DMS114 treated with DMSO at 0.1 percent for 48 hours (cell line): ENCODE results near the gene UEVLD.
A peak's percentile ranks its signal among the peaks of the same experiment; 100 is the strongest.
"Not testable (repeated sequence)": the region's sequence is repeated elsewhere in the genome, so short reads cannot be mapped to it uniquely, and the experiment has no call there.

Experiments used
- DNase-seq: peaks from one replicate; lab custom pipeline; 2025; ENCODE audit not compliant: unreplicated experiment; lab: John Stamatoyannopoulos, UW

Gene UEVLD

GRCh38 chr11:18588297-18589252, at the start of gene UEVLD:
UEVLD (minus strand) TSS chr11:18588734; CDS start chr11:18588654, 80 bp downstream.
- peak; percentile 53 for DNase-seq

GRCh38 chr11:18634140-18635032, 45.9 kb upstream of the UEVLD start, which contains the start of gene SPTY2D1:
SPTY2D1 (minus strand) TSS chr11:18634342; CDS start chr11:18634257, 85 bp downstream.
- peak; percentile 92 for DNase-seq

GRCh38 chr11:18633256-18634139, 45.0 kb upstream of the UEVLD start:
- DNase-seq, result no peak

GRCh38 chr11:18632841-18633240, 44.3 kb upstream of the UEVLD start:
- DNase-seq, result no peak

- DNase-seq, result no peak
Observed at GRCh38 chr11:18624161-18624560, 35.6 kb upstream of the UEVLD start.

GRCh38 chr11:18623707-18624106, 35.2 kb upstream of the UEVLD start:
- DNase-seq, result no peak

- DNase-seq, result no peak
Observed at GRCh38 chr11:18618342-18619025, 29.9 kb upstream of the UEVLD start.

- DNase-seq, result no peak
Observed at GRCh38 chr11:18617688-18618341, 29.3 kb upstream of the UEVLD start.

GRCh38 chr11:18615628-18616392, 27.3 kb upstream of the UEVLD start:
- DNase-seq, result no peak

- DNase-seq, result no peak
Observed at GRCh38 chr11:18614667-18615066, 26.1 kb upstream of the UEVLD start.

- DNase-seq, result no peak
Observed at GRCh38 chr11:18612394-18612793, 23.9 kb upstream of the UEVLD start.

GRCh38 chr11:18611196-18611595, 22.7 kb upstream of the UEVLD start:
- DNase-seq, result no peak

GRCh38 chr11:18608376-18608775, 19.8 kb upstream of the UEVLD start:
- DNase-seq, result no peak

GRCh38 chr11:18600915-18601569, 12.5 kb upstream of the UEVLD start:
- no peak for DNase-seq

GRCh38 chr11:18599739-18600230, 11.3 kb upstream of the UEVLD start, which contains the start of gene MISFA:
MISFA (plus strand) TSS chr11:18599789; CDS start chr11:18599929, 140 bp downstream.
- no peak for DNase-seq

- DNase-seq, result no peak
Observed at GRCh38 chr11:18594999-18595749, 6.6 kb upstream of the UEVLD start.

GRCh38 chr11:18594088-18594487, 5.6 kb upstream of the UEVLD start:
- not testable (repeated sequence) for DNase-seq
